Astrocyte (in vitro differentiated cells and primary cell): ENCODE results near the gene CAMK2D. TPM values are rescaled to one million over a fixed set of nuclear protein-coding genes. Genes with fewer than 3 reads are reported as not detected.

Experiments used
- DNase-seq: peaks from one replicate; pipeline ENCODE4 v3.0.0-alpha.2; 2010; ENCODE audit warnings: low read depth
- FAIRE-seq: peaks from 2 replicates; lab custom pipeline; 2011; peaks lifted over from hg19 to GRCh38; lab: Jason Lieb, UNC
- H2AFZ ChIP-seq: 2 replicates; pipeline ENCODE4 v1.6.0; 2012; ENCODE audit warnings: low read depth, low read length, inconsistent platforms
- H3K27ac ChIP-seq: 2 replicates; pipeline ENCODE4 v1.5.1; 2011; ENCODE audit warnings: low read depth, low read length, inconsistent platforms
- H3K27me3 ChIP-seq: 2 replicates; pipeline ENCODE4 v1.6.0; 2011; ENCODE audit warnings: low read length, inconsistent platforms; ENCODE audit not compliant: insufficient read depth
- H3K36me3 ChIP-seq: 2 replicates; pipeline ENCODE4 v1.5.1; 2011; ENCODE audit warnings: low read length, inconsistent platforms; ENCODE audit not compliant: insufficient read depth
- H3K4me1 ChIP-seq: 2 replicates; pipeline ENCODE4 v1.5.1; 2011; ENCODE audit warnings: low read length, inconsistent platforms; ENCODE audit not compliant: insufficient read depth
- H3K4me2 ChIP-seq: 2 replicates; pipeline ENCODE4 v1.6.0; 2012; ENCODE audit warnings: low read length, inconsistent platforms
- H3K4me3 ChIP-seq: 2 replicates; pipeline ENCODE4 v1.5.1; 2011; ENCODE audit warnings: low read depth, mild to moderate bottlenecking, low read length, inconsistent platforms; ENCODE audit not compliant: insufficient read depth
- H3K79me2 ChIP-seq: 2 replicates; pipeline ENCODE4 v1.6.0; 2012; ENCODE audit warnings: mild to moderate bottlenecking, low read length, inconsistent platforms; ENCODE audit not compliant: insufficient read depth
- H3K9ac ChIP-seq: 2 replicates; pipeline ENCODE4 v1.6.0; 2012; ENCODE audit warnings: mild to moderate bottlenecking, low read length, inconsistent platforms
- H3K9me3 ChIP-seq: 2 replicates; pipeline ENCODE4 v1.5.1; 2012; ENCODE audit warnings: low read depth, mild to moderate bottlenecking, low read length, inconsistent platforms; ENCODE audit not compliant: insufficient read depth
- H4K20me1 ChIP-seq: 2 replicates; pipeline ENCODE4 v1.6.0; 2012; ENCODE audit warnings: low read length, inconsistent platforms; ENCODE audit not compliant: insufficient read depth
- H3K27ac Mint-ChIP-seq: one replicate; pipeline ENCODE4 v1.8.0; 2021; ENCODE audit warnings: mild to moderate bottlenecking, mixed read lengths; ENCODE audit not compliant: unreplicated experiment
- H3K27me3 Mint-ChIP-seq: one replicate; pipeline ENCODE4 v1.8.0; 2021; ENCODE audit warnings: low read depth, mixed read lengths; ENCODE audit not compliant: unreplicated experiment
- H3K36me3 Mint-ChIP-seq: one replicate; pipeline ENCODE4 v1.8.0; 2021; ENCODE audit warnings: low read depth, mixed read lengths; ENCODE audit not compliant: unreplicated experiment
- H3K4me1 Mint-ChIP-seq: one replicate; pipeline ENCODE4 v1.8.0; 2021; ENCODE audit warnings: low read depth, mixed read lengths; ENCODE audit not compliant: unreplicated experiment
- H3K4me3 Mint-ChIP-seq: one replicate; pipeline ENCODE4 v1.8.0; 2021; ENCODE audit warnings: mild to moderate bottlenecking, moderate library complexity, mixed read lengths; ENCODE audit not compliant: unreplicated experiment
- H3K9me3 Mint-ChIP-seq: one replicate; pipeline ENCODE4 v1.8.0; 2021; ENCODE audit warnings: mild to moderate bottlenecking, mixed read lengths; ENCODE audit not compliant: unreplicated experiment
- CTCF ChIP-seq: IDR thresholded peaks from 2 replicates; pipeline ENCODE4 v1.5.1; 2011; ENCODE audit warnings: low read depth, mild to moderate bottlenecking, inconsistent platforms, low read length, moderate library complexity; ENCODE audit not compliant: insufficient read depth
- EZH2 ChIP-seq: IDR thresholded peaks from 2 replicates; pipeline ENCODE4 v1.6.1; 2012; ENCODE audit warnings: mild to moderate bottlenecking, low read length, inconsistent platforms; ENCODE audit not compliant: insufficient read depth
- total RNA-seq: library from RNA; stranded (reverse); gene quantifications from 2 replicates; pipeline ENCODE4 v1.2.1, GENCODE V29; 2021

Gene CAMK2D
- total RNA-seq, 1 donor from 2014 or later: 80.8 TPM

GRCh38 chr4:113614414-113614813, 147.1 kb downstream of the CAMK2D start:
- Histone ChIP-seq H3K36me3 (no peaks in the 10 kb centered on the region), H3K4me2 (no peak overlapping the region), H3K79me2 (peaks cover 23% of the 10 kb centered on the region), H2AFZ (no peak overlapping the region), H4K20me1 (no peaks in the 10 kb centered on the region), H3K9ac (no peak overlapping the region), H3K27ac (no peak overlapping the region), H3K4me1 (no peaks in the 10 kb centered on the region), H3K27me3 (no peaks in the 10 kb centered on the region), H3K9me3 (no peaks in the 10 kb centered on the region), H3K4me3 (no peak overlapping the region)
- Mint-ChIP-seq H3K27me3 (no peaks in the 10 kb centered on the region), H3K36me3 (no peaks in the 10 kb centered on the region), H3K4me1 (peaks cover 8% of the 10 kb centered on the region), H3K4me3 (no peak overlapping the region), H3K9me3 (no peaks in the 10 kb centered on the region), H3K27ac (no peak overlapping the region)
- TF ChIP-seq CTCF (no peak), EZH2 (no peak)
- DNase-seq: no peak
- no peak for FAIRE-seq

- Histone ChIP-seq H3K27me3 (no peaks in the 10 kb centered on the region), H3K4me3 (no peak overlapping the region), H2AFZ (no peak overlapping the region), H3K4me1 (no peaks in the 10 kb centered on the region), H3K4me2 (no peak overlapping the region), H4K20me1 (no peaks in the 10 kb centered on the region), H3K9me3 (no peaks in the 10 kb centered on the region), H3K79me2 (peaks cover 21% of the 10 kb centered on the region), H3K36me3 (no peaks in the 10 kb centered on the region), H3K9ac (no peak overlapping the region), H3K27ac (no peak overlapping the region)
- Mint-ChIP-seq H3K27me3 (no peaks in the 10 kb centered on the region), H3K36me3 (no peaks in the 10 kb centered on the region), H3K27ac (no peak overlapping the region), H3K4me1 (peaks cover 8% of the 10 kb centered on the region), H3K4me3 (no peak overlapping the region), H3K9me3 (no peaks in the 10 kb centered on the region)
- DNase-seq: no peak
- FAIRE-seq: no peak
- no peak for TF ChIP-seq CTCF
- no peak for TF ChIP-seq EZH2
Measured at GRCh38 chr4:113613503-113613902, 148.0 kb downstream of the CAMK2D start.

GRCh38 chr4:113610537-113610936, 151.0 kb downstream of the CAMK2D start:
- no peak overlapping the region for H3K9ac ChIP-seq
- peaks cover 16% of the 10 kb centered on the region for H3K36me3 Mint-ChIP-seq
- H3K4me2 ChIP-seq: no peak overlapping the region
- TF ChIP-seq EZH2: no peak
- no peak for TF ChIP-seq CTCF
- H3K4me3 ChIP-seq: no peak overlapping the region
- no peaks in the 10 kb centered on the region for H3K27me3 ChIP-seq
- H3K27me3 Mint-ChIP-seq: no peaks in the 10 kb centered on the region
- peaks cover 3% of the 10 kb centered on the region for H3K9me3 Mint-ChIP-seq
- H3K4me1 ChIP-seq: no peaks in the 10 kb centered on the region
- no peak overlapping the region for H3K27ac ChIP-seq
- H4K20me1 ChIP-seq: no peaks in the 10 kb centered on the region
- no peaks in the 10 kb centered on the region for H3K36me3 ChIP-seq
- no peak overlapping the region for H3K27ac Mint-ChIP-seq
- FAIRE-seq (no peak), DNase-seq (no peak)
- no peaks in the 10 kb centered on the region for H3K9me3 ChIP-seq
- H2AFZ ChIP-seq: no peak overlapping the region
- H3K4me1 Mint-ChIP-seq: peaks cover 8% of the 10 kb centered on the region
- no peak overlapping the region for H3K4me3 Mint-ChIP-seq
- H3K79me2 ChIP-seq: peaks cover 24% of the 10 kb centered on the region
